IMR-90 (cell line): ENCODE data around the gene EIF3M. TPM values are rescaled to one million over a fixed set of nuclear protein-coding genes. Genes with fewer than 3 reads are reported as not detected.

ENCODE experiments used
- ATAC-seq: fragments of 200-7000 bp; cut with Tn5 transposase; 2 replicates; pipeline ENCODE4 v1.9.1; 2020; ENCODE audit warnings: low read depth, mild to moderate bottlenecking, moderate library complexity
- BruUV-seq: library from RNA; stranded (reverse); fragments of 400-500 nt; replicated peaks from 2 replicates; lab custom pipeline; 2021; lab: Mats Ljungman, UMichigan
- CTCF ChIA-PET: fragments of 300-600 bp; formaldehyde crosslinking; extraction: SDS; loops from one replicate; lab custom pipeline; 2021; ENCODE audit warnings: antibody characterized with exemption; lab: Yijun Ruan, JAX
- POLR2A ChIA-PET: fragments of 300-600 bp; sonication (Branson Sonifier 250); formaldehyde crosslinking; loops from one replicate; lab custom pipeline; 2022; ENCODE audit warnings: antibody characterized with exemption; ENCODE audit not compliant: unreplicated experiment; lab: Charles Lee
- DNase-seq: peaks from one replicate; pipeline ENCODE4 v3.0.0; 2013
- H2AFZ ChIP-seq: replicated peaks from 2 replicates; pipeline ENCODE3; 2013; ENCODE audit warnings: low read length, mild to moderate bottlenecking; ENCODE audit not compliant: poor library complexity
- H2AK5ac ChIP-seq: 2 replicates; pipeline ENCODE4 v1.6.1; 2013; ENCODE audit warnings: low read depth, low read length, inconsistent platforms
- H2AK9ac ChIP-seq: replicated peaks from 2 replicates; pipeline ENCODE3; 2013; ENCODE audit warnings: mild to moderate bottlenecking, low read depth, low read length, moderate library complexity; ENCODE audit not compliant: poor library complexity
- H2BK120ac ChIP-seq: 2 replicates; pipeline ENCODE4 v1.6.1; 2013; ENCODE audit warnings: low read depth, low read length, inconsistent platforms
- H2BK15ac ChIP-seq: 3 replicates; pipeline ENCODE4 v1.6.1; 2013; ENCODE audit warnings: low read depth, low read length, inconsistent platforms
- H2BK20ac ChIP-seq: 2 replicates; pipeline ENCODE4 v1.6.1; 2013; ENCODE audit warnings: low read depth, mild to moderate bottlenecking, inconsistent platforms, low read length, moderate library complexity
- H2BK5ac ChIP-seq: 2 replicates; pipeline ENCODE4 v1.6.1; 2013; ENCODE audit warnings: mild to moderate bottlenecking, low read depth, low read length, inconsistent platforms; ENCODE audit not compliant: poor library complexity, severe bottlenecking
- H3K14ac ChIP-seq: replicated peaks from 2 replicates; pipeline ENCODE4 v1.6.1; 2013; ENCODE audit warnings: low read depth, low read length, inconsistent platforms
- H3K18ac ChIP-seq: 2 replicates; pipeline ENCODE4 v1.6.1; 2013; ENCODE audit warnings: low read depth, low read length, control low read depth
- H3K23ac ChIP-seq: 2 replicates; pipeline ENCODE4 v1.6.1; 2013; ENCODE audit warnings: low read depth, low read length, inconsistent platforms
- H3K27ac ChIP-seq: 2 replicates; pipeline ENCODE4 v1.5.1; 2013; ENCODE audit warnings: mild to moderate bottlenecking, control low read depth, low read length; ENCODE audit not compliant: insufficient read depth
- H3K27me3 ChIP-seq: 2 replicates; pipeline ENCODE4 v1.6.1; 2013; ENCODE audit warnings: low read length; ENCODE audit not compliant: control insufficient read depth, insufficient read depth
- H3K36me3 ChIP-seq: 2 replicates; pipeline ENCODE4 v1.6.1; 2013; ENCODE audit warnings: low read length, mixed read lengths; ENCODE audit not compliant: control insufficient read depth, insufficient read depth
- H3K4ac ChIP-seq: 2 replicates; pipeline ENCODE4 v1.6.1; 2013; ENCODE audit warnings: low read depth, low read length, inconsistent platforms
- H3K4me1 ChIP-seq: 2 replicates; pipeline ENCODE4 v1.6.1; 2013; ENCODE audit warnings: low read length, mixed read lengths; ENCODE audit not compliant: control insufficient read depth, insufficient read depth
- H3K4me2 ChIP-seq: 2 replicates; pipeline ENCODE4 v1.6.1; 2013; ENCODE audit warnings: low read depth, mild to moderate bottlenecking, control low read depth, low read length, moderate library complexity
- H3K4me3 ChIP-seq: 2 replicates; pipeline ENCODE4 v1.5.1; 2013; ENCODE audit warnings: low read depth, mild to moderate bottlenecking, control low read depth, low read length, moderate library complexity; ENCODE audit not compliant: insufficient read depth
- H3K56ac ChIP-seq: 2 replicates; pipeline ENCODE4 v1.6.1; 2013; ENCODE audit warnings: low read length, inconsistent platforms; ENCODE audit not compliant: insufficient read depth; ENCODE audit errors: extremely low read depth
- H3K79me1 ChIP-seq, 2 experiments: 2 replicates each; pipeline ENCODE4 v1.6.1; 2013; ENCODE audit warnings: low read length in 2 of 2, inconsistent platforms in 1 of 2, low read depth in 1 of 2
- H3K9ac ChIP-seq: 2 replicates; pipeline ENCODE4 v1.6.1; 2013; ENCODE audit warnings: low read depth, low read length, control low read depth
- H3K9me1 ChIP-seq: 2 replicates; pipeline ENCODE4 v1.6.1; 2013; ENCODE audit warnings: low read length, inconsistent platforms; ENCODE audit not compliant: insufficient read depth
- H3K9me3 ChIP-seq: 2 replicates; pipeline ENCODE4 v1.6.1; 2013; ENCODE audit warnings: low read length; ENCODE audit not compliant: control insufficient read depth, insufficient read depth
- H4K20me1 ChIP-seq: 2 replicates; pipeline ENCODE4 v1.6.1; 2013; ENCODE audit warnings: low read length, inconsistent platforms; ENCODE audit not compliant: insufficient read depth
- H4K5ac ChIP-seq: 2 replicates; pipeline ENCODE4 v1.6.1; 2013; ENCODE audit warnings: mild to moderate bottlenecking, low read depth, low read length, control low read depth
- H4K8ac ChIP-seq, 2 experiments: 2 replicates each; pipeline ENCODE4 v1.6.1; 2013; ENCODE audit warnings: low read depth in 2 of 2, low read length in 2 of 2, control low read depth in 1 of 2, inconsistent platforms in 1 of 2
- H4K91ac ChIP-seq: 2 replicates; pipeline ENCODE4 v1.6.1; 2013; ENCODE audit warnings: low read depth, low read length, inconsistent platforms; ENCODE audit not compliant: insufficient read depth
- BHLHE40 ChIP-seq: fragments of 150-350 bp; IDR thresholded peaks from 2 replicates; pipeline ENCODE4 v1.6.1; 2016; ENCODE audit warnings: mild to moderate bottlenecking, low read depth, low read length
- CEBPB ChIP-seq: IDR thresholded peaks from 2 replicates; pipeline ENCODE4 v1.6.1; 2012; ENCODE audit warnings: low read depth, low read length, improper control_type of control experiment
- CHD1 ChIP-seq: IDR thresholded peaks from 2 replicates; pipeline ENCODE4 v1.6.1; 2012; ENCODE audit warnings: low read depth, low read length, improper control_type of control experiment
- FOS ChIP-seq: fragments of 150-350 bp; IDR thresholded peaks from 2 replicates; pipeline ENCODE4 v1.6.1; 2016; ENCODE audit warnings: low read depth, low read length
- MAFK ChIP-seq: IDR thresholded peaks from 2 replicates; pipeline ENCODE4 v1.6.1; 2012; ENCODE audit warnings: low read depth, low read length, improper control_type of control experiment
- MAZ ChIP-seq: IDR thresholded peaks from 2 replicates; pipeline ENCODE4 v1.6.1; 2012; ENCODE audit warnings: low read depth, mild to moderate bottlenecking, low read length, improper control_type of control experiment, moderate library complexity, borderline replicate concordance
- MXI1 ChIP-seq: IDR thresholded peaks from 2 replicates; pipeline ENCODE4 v1.6.1; 2012; ENCODE audit warnings: low read depth, mild to moderate bottlenecking, low read length, moderate library complexity, borderline replicate concordance
- NFE2L2 ChIP-seq: fragments of 150-350 bp; IDR thresholded peaks from 2 replicates; pipeline ENCODE4 v1.6.1; 2016; ENCODE audit warnings: low read depth, mild to moderate bottlenecking, low read length
- POLR2A ChIP-seq: IDR thresholded peaks from 2 replicates; pipeline ENCODE4 v1.6.1; 2012; ENCODE audit warnings: mild to moderate bottlenecking, low read depth, low read length
- RAD21 ChIP-seq: IDR thresholded peaks from 2 replicates; pipeline ENCODE4 v1.6.1; 2012; ENCODE audit warnings: low read length, improper control_type of control experiment
- RCOR1 ChIP-seq: IDR thresholded peaks from 2 replicates; pipeline ENCODE4 v1.6.1; 2012; ENCODE audit warnings: mild to moderate bottlenecking, low read length, improper control_type of control experiment; ENCODE audit not compliant: insufficient replicate concordance
- SMC3 ChIP-seq: fragments of 150-350 bp; IDR thresholded peaks from 2 replicates; pipeline ENCODE4 v1.6.1; 2016; ENCODE audit warnings: low read depth, mild to moderate bottlenecking, antibody characterized with exemption, low read length, moderate library complexity
- dilution Hi-C: fragments of 300-500 bp; cut with HindIII; formaldehyde crosslinking; loops from one replicate; pipeline ENCODE4 v1.14.3; 2018; ENCODE audit warnings: low sequenced_read_pairs; ENCODE audit not compliant: unreplicated experiment
- in situ Hi-C: fragments of 300-500 bp; cut with MboI; formaldehyde crosslinking; loops from 3 replicates; pipeline ENCODE4 v1.14.3; 2019; ENCODE audit warnings: low sequenced_read_pairs, inconsistent platforms, mixed read lengths
- intact Hi-C: fragments of 100-400 bp; cut with micrococcal nuclease; formaldehyde crosslinking; loops from 2 replicates; pipeline ENCODE4 v1.10.0; 2022
- polyA plus RNA-seq, 3 experiments: library from polyadenylated mRNA; depleted of rRNA; stranded (reverse); fragments of >200 nt; gene quantifications; 2 replicates each; pipeline ENCODE4 v1.2.3, GENCODE V29; 2012; ENCODE audit warnings: low replicate concordance in 1 of 3
- total RNA-seq: library from RNA; depleted of rRNA; stranded (reverse); fragments of >200 nt; gene quantifications from 2 replicates; pipeline ENCODE4 v1.2.3, GENCODE V29; 2012
- TF ChIP-seq, protein P1 (sequence below): fragments of 150-350 bp; IDR thresholded peaks from 2 replicates; pipeline ENCODE4 v1.6.1; 2016; ENCODE audit warnings: low read depth, mild to moderate bottlenecking, low read length, moderate library complexity, borderline replicate concordance
- TF ChIP-seq, protein P2 (sequence below): conservative IDR thresholded peaks from 2 replicates; pipeline ENCODE4 v1.5.1; 2012; ENCODE audit warnings: mild to moderate bottlenecking, low read depth, low read length, improper control_type of control experiment

Gene EIF3M
- total and polyA plus RNA-seq, 2 of the 4 experiments (the other 2 are of a cell fraction) = 376 to 466 TPM

GRCh38 chr11:32606220-32606619, 22.6 kb downstream of the EIF3M start:
- DNase-seq = no peak
- no peak overlapping the region for H3K56ac ChIP-seq
- no peaks in the 10 kb centered on the region for H3K79me1 ChIP-seq
- H2BK120ac ChIP-seq = no peak overlapping the region
- no peaks in the 10 kb centered on the region for H4K20me1 ChIP-seq
- H3K4me2 ChIP-seq = no peak overlapping the region
- H3K9ac ChIP-seq = no peak overlapping the region
- H2BK15ac ChIP-seq = no peak overlapping the region
- in situ Hi-C loops = no loop called here
- H2AK5ac ChIP-seq = no peak overlapping the region
- H4K5ac ChIP-seq = no peak overlapping the region
- H2BK20ac ChIP-seq = no peak overlapping the region
- ChIA-PET POLR2A (no interaction called here), CTCF (interaction anchor here (0.6 kb wide), 1 partner anchor 1874 kb away, joined by 4 read pairs; no protein-coding TSS in a partner anchor)
- no peak overlapping the region for H3K4me3 ChIP-seq
- no peak overlapping the region for H4K91ac ChIP-seq
- H3K9me3 ChIP-seq = no peaks in the 10 kb centered on the region
- no peak overlapping the region for H2BK5ac ChIP-seq
- no peak overlapping the region for H3K14ac ChIP-seq
- H3K4me1 ChIP-seq = peaks cover 2% of the 10 kb centered on the region; the same call in 1 of the 2 replicates
- H3K23ac ChIP-seq = no peak overlapping the region
- H3K27ac ChIP-seq = no peak overlapping the region
- H3K4ac ChIP-seq = no peak overlapping the region
- H3K27me3 ChIP-seq = no peaks in the 10 kb centered on the region
- no peak for ATAC-seq
- no peak overlapping the region for H4K8ac ChIP-seq
- TF ChIP-seq MXI1 (no peak), FOS (no peak), MAZ (no peak), POLR2A (no peak), RCOR1 (no peak), RAD21 (no peak), CEBPB (no peak), CHD1 (no peak), SMC3 (no peak), MAFK (no peak), BHLHE40 (no peak), NFE2L2 (no peak)
- TF ChIP-seq, protein P1, sequence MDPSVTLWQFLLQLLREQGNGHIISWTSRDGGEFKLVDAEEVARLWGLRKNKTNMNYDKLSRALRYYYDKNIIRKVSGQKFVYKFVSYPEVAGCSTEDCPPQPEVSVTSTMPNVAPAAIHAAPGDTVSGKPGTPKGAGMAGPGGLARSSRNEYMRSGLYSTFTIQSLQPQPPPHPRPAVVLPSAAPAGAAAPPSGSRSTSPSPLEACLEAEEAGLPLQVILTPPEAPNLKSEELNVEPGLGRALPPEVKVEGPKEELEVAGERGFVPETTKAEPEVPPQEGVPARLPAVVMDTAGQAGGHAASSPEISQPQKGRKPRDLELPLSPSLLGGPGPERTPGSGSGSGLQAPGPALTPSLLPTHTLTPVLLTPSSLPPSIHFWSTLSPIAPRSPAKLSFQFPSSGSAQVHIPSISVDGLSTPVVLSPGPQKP = no peak
- TF ChIP-seq, protein P2, sequence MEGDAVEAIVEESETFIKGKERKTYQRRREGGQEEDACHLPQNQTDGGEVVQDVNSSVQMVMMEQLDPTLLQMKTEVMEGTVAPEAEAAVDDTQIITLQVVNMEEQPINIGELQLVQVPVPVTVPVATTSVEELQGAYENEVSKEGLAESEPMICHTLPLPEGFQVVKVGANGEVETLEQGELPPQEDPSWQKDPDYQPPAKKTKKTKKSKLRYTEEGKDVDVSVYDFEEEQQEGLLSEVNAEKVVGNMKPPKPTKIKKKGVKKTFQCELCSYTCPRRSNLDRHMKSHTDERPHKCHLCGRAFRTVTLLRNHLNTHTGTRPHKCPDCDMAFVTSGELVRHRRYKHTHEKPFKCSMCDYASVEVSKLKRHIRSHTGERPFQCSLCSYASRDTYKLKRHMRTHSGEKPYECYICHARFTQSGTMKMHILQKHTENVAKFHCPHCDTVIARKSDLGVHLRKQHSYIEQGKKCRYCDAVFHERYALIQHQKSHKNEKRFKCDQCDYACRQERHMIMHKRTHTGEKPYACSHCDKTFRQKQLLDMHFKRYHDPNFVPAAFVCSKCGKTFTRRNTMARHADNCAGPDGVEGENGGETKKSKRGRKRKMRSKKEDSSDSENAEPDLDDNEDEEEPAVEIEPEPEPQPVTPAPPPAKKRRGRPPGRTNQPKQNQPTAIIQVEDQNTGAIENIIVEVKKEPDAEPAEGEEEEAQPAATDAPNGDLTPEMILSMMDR = no peak
- no peak overlapping the region for H2AK9ac ChIP-seq
- dilution Hi-C loops = no loop called here
- peaks cover 11% of the 10 kb centered on the region for H3K36me3 ChIP-seq
- no peak overlapping the region for H2AFZ ChIP-seq
- no peak overlapping the region for H3K18ac ChIP-seq
- H3K9me1 ChIP-seq = no peaks in the 10 kb centered on the region
- BruUV-seq = no TSS peak
- intact Hi-C loops = no loop called here
